Caco-2 (cell line): ENCODE data around the gene TMEM252. TPM values are rescaled to one million over a fixed set of nuclear protein-coding genes. Genes with fewer than 3 reads are reported as not detected.

Experiments
- BruUV-seq: library from RNA; stranded (reverse); fragments of 400-500 nt; replicated peaks from 2 replicates; lab custom pipeline; 2021; lab: Mats Ljungman, UMichigan
- CTCF ChIA-PET: fragments of 300-600 bp; sonication (Branson Sonifier 250); formaldehyde crosslinking; loops from one replicate; lab custom pipeline; 2022; ENCODE audit warnings: antibody characterized with exemption; lab: Charles Lee
- POLR2A ChIA-PET: fragments of 300-600 bp; sonication (Branson Sonifier 250); formaldehyde crosslinking; loops from one replicate; lab custom pipeline; 2022; ENCODE audit warnings: antibody characterized with exemption; lab: Charles Lee
- DNase-seq, 2 experiments: peaks; one replicate each; pipeline versions ENCODE4 v3.0.0 to v3.0.0-alpha.2; 2020 to 2022
- H3K27me3 ChIP-seq: replicated peaks from 2 replicates; pipeline ENCODE4 v1.6.0; 2011; ENCODE audit warnings: low read length; ENCODE audit not compliant: control insufficient read depth, insufficient read depth
- H3K36me3 ChIP-seq: 2 replicates; pipeline ENCODE4 v1.5.1; 2011; ENCODE audit warnings: low read length; ENCODE audit not compliant: control insufficient read depth, insufficient read depth
- H3K4me1 ChIP-seq: fragments of 250-450 bp; sonication (Bioruptor Pico); 2 replicates; pipeline ENCODE4 v1.5.1; 2020; ENCODE audit warnings: mild to moderate bottlenecking
- H3K4me3 ChIP-seq: 2 replicates; pipeline ENCODE4 v1.5.1; 2011; ENCODE audit warnings: low read depth, mild to moderate bottlenecking, control low read depth, low read length
- H3K9me3 ChIP-seq: fragments of 250-450 bp; sonication (Bioruptor Pico); 2 replicates; pipeline ENCODE4 v1.5.1; 2020; ENCODE audit warnings: mild to moderate bottlenecking, moderate library complexity
- H3K27ac Mint-ChIP-seq: one replicate; pipeline ENCODE4 v1.8.0; 2022; ENCODE audit warnings: mixed read lengths; ENCODE audit not compliant: unreplicated experiment
- H3K27me3 Mint-ChIP-seq: one replicate; pipeline ENCODE4 v1.8.0; 2022; ENCODE audit warnings: mixed read lengths; ENCODE audit not compliant: insufficient read depth, unreplicated experiment
- H3K36me3 Mint-ChIP-seq: one replicate; pipeline ENCODE4 v1.8.0; 2022; ENCODE audit warnings: mild to moderate bottlenecking, mixed read lengths; ENCODE audit not compliant: insufficient read depth, unreplicated experiment
- H3K4me1 Mint-ChIP-seq: one replicate; pipeline ENCODE4 v1.8.0; 2022; ENCODE audit warnings: low read depth, mixed read lengths; ENCODE audit not compliant: unreplicated experiment
- H3K4me3 Mint-ChIP-seq: one replicate; pipeline ENCODE4 v1.8.0; 2022; ENCODE audit warnings: mild to moderate bottlenecking, moderate library complexity, mixed read lengths; ENCODE audit not compliant: unreplicated experiment
- H3K9me3 Mint-ChIP-seq: one replicate; pipeline ENCODE4 v1.8.0; 2022; ENCODE audit warnings: mixed read lengths; ENCODE audit not compliant: unreplicated experiment
- CTCF ChIP-seq, 2 experiments: fragments of 200-600 bp in 1 of 2; IDR thresholded peaks; 1 replicate in 1 of 2; 2 replicates in 1 of 2; pipeline versions ENCODE4 v1.5.1 to v1.8.0; 2011 to 2022; ENCODE audit warnings: antibody characterized with exemption in 1 of 2, control low read depth in 1 of 2, inconsistent platforms in 1 of 2, low read depth in 1 of 2, low read length in 1 of 2, mild to moderate bottlenecking in 1 of 2, moderate library complexity in 1 of 2; ENCODE audit not compliant: insufficient read depth in 1 of 2, severe bottlenecking in 1 of 2, unreplicated experiment in 1 of 2
- intact Hi-C: fragments of 100-400 bp; cut with micrococcal nuclease; formaldehyde crosslinking; loops from one replicate; pipeline ENCODE4 v1.10.0; 2022; ENCODE audit not compliant: unreplicated experiment
- total RNA-seq: library from RNA; stranded (reverse); gene quantifications from 2 replicates; pipeline ENCODE4 v1.2.3, GENCODE V29; 2022

The TMEM252 gene
- total RNA-seq, 1 experiment from 2014 or later = not detected

GRCh38 chr9:68575817-68576216 is 35.1 kb upstream of the TMEM252 start:
- no peak overlapping the region for H3K27ac Mint-ChIP-seq
- DNase-seq = no peak
- H3K4me3 Mint-ChIP-seq = no peak overlapping the region
- H3K4me1 ChIP-seq = no peaks in the 10 kb centered on the region
- TF ChIP-seq CTCF (IDR thresholded peaks at IDR 0.05; ENCODE audit: insufficient read depth in 1 of 2, low read depth in 1 of 2, low read length in 1 of 2, severe bottlenecking in 1 of 2, unreplicated experiment in 1 of 2) = no peak
- peaks cover 3% of the 10 kb centered on the region for H3K27me3 Mint-ChIP-seq
- H3K27me3 ChIP-seq = no peaks in the 10 kb centered on the region
- no peaks in the 10 kb centered on the region for H3K9me3 Mint-ChIP-seq
- no peaks in the 10 kb centered on the region for H3K36me3 Mint-ChIP-seq
- CTCF ChIA-PET = no interaction called here
- POLR2A ChIA-PET = no interaction called here
- no peaks in the 10 kb centered on the region for H3K4me1 Mint-ChIP-seq
- BruUV-seq = no TSS peak
- no peaks in the 10 kb centered on the region for H3K9me3 ChIP-seq
- no peaks in the 10 kb centered on the region for H3K36me3 ChIP-seq
- no peak overlapping the region for H3K4me3 ChIP-seq
- intact Hi-C loops = no loop called here

GRCh38 chr9:68574150-68574549 is 33.5 kb upstream of the TMEM252 start:
- no peak for TF ChIP-seq CTCF (IDR thresholded peaks at IDR 0.05; ENCODE audit: insufficient read depth in 1 of 2, low read depth in 1 of 2, low read length in 1 of 2, severe bottlenecking in 1 of 2, unreplicated experiment in 1 of 2)
- intact Hi-C loops = no loop called here
- no peaks in the 10 kb centered on the region for H3K9me3 ChIP-seq
- no peaks in the 10 kb centered on the region for H3K27me3 ChIP-seq
- no peak overlapping the region for H3K27ac Mint-ChIP-seq
- no peak for DNase-seq
- H3K4me1 Mint-ChIP-seq = no peaks in the 10 kb centered on the region
- H3K27me3 Mint-ChIP-seq = no peaks in the 10 kb centered on the region
- no TSS peak for BruUV-seq
- no peak overlapping the region for H3K4me3 ChIP-seq
- H3K4me1 ChIP-seq = no peaks in the 10 kb centered on the region
- no peaks in the 10 kb centered on the region for H3K36me3 ChIP-seq
- no peaks in the 10 kb centered on the region for H3K9me3 Mint-ChIP-seq
- no peak overlapping the region for H3K4me3 Mint-ChIP-seq
- POLR2A ChIA-PET = no interaction called here
- CTCF ChIA-PET = no interaction called here
- no peaks in the 10 kb centered on the region for H3K36me3 Mint-ChIP-seq

- intact Hi-C loops = no loop called here
- ChIA-PET POLR2A (no interaction called here), CTCF (no interaction called here)
- no TSS peak for BruUV-seq
- H3K27ac Mint-ChIP-seq = no peak overlapping the region
- no peaks in the 10 kb centered on the region for H3K36me3 Mint-ChIP-seq
- Histone ChIP-seq H3K9me3 (no peaks in the 10 kb centered on the region), H3K36me3 (no peaks in the 10 kb centered on the region), H3K4me1 (no peaks in the 10 kb centered on the region), H3K4me3 (no peak overlapping the region), H3K27me3 (no peaks in the 10 kb centered on the region)
- no peak for TF ChIP-seq CTCF (IDR thresholded peaks at IDR 0.05; ENCODE audit: insufficient read depth in 1 of 2, low read depth in 1 of 2, low read length in 1 of 2, severe bottlenecking in 1 of 2, unreplicated experiment in 1 of 2)
- H3K27me3 Mint-ChIP-seq = no peaks in the 10 kb centered on the region
- H3K4me3 Mint-ChIP-seq = no peak overlapping the region
- DNase-seq = no peak
- H3K4me1 Mint-ChIP-seq = no peaks in the 10 kb centered on the region
- H3K9me3 Mint-ChIP-seq = no peaks in the 10 kb centered on the region
Observed at GRCh38 chr9:68567565-68567964, 26.9 kb upstream of the TMEM252 start.
